ENCODE results near the gene GIPC3.
A peak's percentile ranks its signal among the peaks of the same experiment; 100 is the strongest.
"Not testable (repeated sequence)": the region's sequence is repeated elsewhere in the genome, so short reads cannot be mapped to it uniquely, and the experiment has no call there.

Gene GIPC3

GRCh38 chr19:3563709-3564524, 21.4 kb upstream of the GIPC3 start:
- no peak for DNase-seq (ENCODE audit: low read depth, low spot score)
- H3K36me3 ChIP-seq (ENCODE audit: insufficient read depth, insufficient read length, low read length) = no peaks in the 10 kb centered on the region
- H3K9me3 ChIP-seq (ENCODE audit: insufficient read depth, low read length) = no peaks in the 10 kb centered on the region
- no peak overlapping the region for H3K9ac ChIP-seq (ENCODE audit: insufficient read length, low read depth)
- H3K27me3 ChIP-seq (ENCODE audit: insufficient read depth, insufficient read length) = no peaks in the 10 kb centered on the region
- TF ChIP-seq SUZ12 (IDR thresholded peaks at IDR 0.05; ENCODE audit: extremely low read depth, insufficient read depth, insufficient read length) (no peak), ZNF274 (IDR thresholded peaks at IDR 0.05; ENCODE audit: low read depth, low read length) (no peak), YY1 (IDR thresholded peaks at IDR 0.05; ENCODE audit: insufficient read depth, insufficient read length) (no peak)
- H3K4me1 ChIP-seq (ENCODE audit: insufficient read depth, insufficient read length) = peaks cover 6% of the 10 kb centered on the region
- H3K4me3 ChIP-seq (ENCODE audit: insufficient read length, low read depth) = no peak overlapping the region

DNA sequence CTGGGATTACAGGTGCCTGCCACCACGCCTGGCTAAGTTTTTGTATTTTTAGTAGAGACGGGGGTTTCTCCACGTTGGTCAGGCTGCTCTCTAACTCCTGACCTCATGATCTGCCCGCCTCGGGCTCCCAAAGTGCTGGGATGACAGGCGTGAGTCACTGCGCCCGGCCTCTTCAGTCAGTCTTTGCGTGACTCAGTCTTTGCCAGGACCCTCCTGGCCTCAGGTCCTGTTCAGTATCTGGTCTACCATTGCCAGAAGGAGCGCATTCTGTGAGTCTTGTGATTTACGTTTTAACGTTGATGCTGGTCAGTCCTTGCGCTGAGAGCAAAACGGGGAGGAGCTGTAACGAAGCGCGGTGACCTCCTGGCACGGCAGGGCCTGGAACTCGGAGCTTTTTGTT, 20.1 kb upstream of the GIPC3 start:
- Histone ChIP-seq H3K4me1 (ENCODE audit: insufficient read depth, insufficient read length) (peaks cover 6% of the 10 kb centered on the region), H3K9me3 (ENCODE audit: insufficient read depth, low read length) (no peaks in the 10 kb centered on the region), H3K36me3 (ENCODE audit: insufficient read depth, insufficient read length, low read length) (no peaks in the 10 kb centered on the region), H3K9ac (ENCODE audit: insufficient read length, low read depth) (no peak overlapping the region), H3K27me3 (ENCODE audit: insufficient read depth, insufficient read length) (no peaks in the 10 kb centered on the region), H3K4me3 (ENCODE audit: insufficient read length, low read depth) (no peak overlapping the region)
- DNase-seq (ENCODE audit: low read depth, low spot score) = no peak
- no peak for TF ChIP-seq SUZ12 (IDR thresholded peaks at IDR 0.05; ENCODE audit: extremely low read depth, insufficient read depth, insufficient read length)
- TF ChIP-seq ZNF274 (IDR thresholded peaks at IDR 0.05; ENCODE audit: low read depth, low read length) = no peak
- TF ChIP-seq YY1 (IDR thresholded peaks at IDR 0.05; ENCODE audit: insufficient read depth, insufficient read length) = no peak

GRCh38 chr19:3570042-3570441, 15.2 kb upstream of the GIPC3 start:
- not testable (repeated sequence) for H3K27me3 ChIP-seq (ENCODE audit: insufficient read depth, insufficient read length); DNase-seq (ENCODE audit: low read depth, low spot score); H3K36me3 ChIP-seq (ENCODE audit: insufficient read depth, insufficient read length, low read length); H3K4me3 ChIP-seq (ENCODE audit: insufficient read length, low read depth); H3K9ac ChIP-seq (ENCODE audit: insufficient read length, low read depth); H3K4me1 ChIP-seq (ENCODE audit: insufficient read depth, insufficient read length); H3K9me3 ChIP-seq (ENCODE audit: insufficient read depth, low read length)

GRCh38 chr19:3570606-3571011, 14.7 kb upstream of the GIPC3 start:
- no peak overlapping the region for H3K9ac ChIP-seq (ENCODE audit: insufficient read length, low read depth)
- peaks cover 6% of the 10 kb centered on the region for H3K4me1 ChIP-seq (ENCODE audit: insufficient read depth, insufficient read length)
- no peaks in the 10 kb centered on the region for H3K9me3 ChIP-seq (ENCODE audit: insufficient read depth, low read length)
- H3K4me3 ChIP-seq (ENCODE audit: insufficient read length, low read depth) = no peak overlapping the region
- no peak for DNase-seq (ENCODE audit: low read depth, low spot score)
- peaks cover 11% of the 10 kb centered on the region for H3K36me3 ChIP-seq (ENCODE audit: insufficient read depth, insufficient read length, low read length)
- TF ChIP-seq YY1 (IDR thresholded peaks at IDR 0.05; ENCODE audit: insufficient read depth, insufficient read length) (no peak), SUZ12 (IDR thresholded peaks at IDR 0.05; ENCODE audit: extremely low read depth, insufficient read depth, insufficient read length) (no peak), ZNF274 (IDR thresholded peaks at IDR 0.05; ENCODE audit: low read depth, low read length) (no peak)
- no peaks in the 10 kb centered on the region for H3K27me3 ChIP-seq (ENCODE audit: insufficient read depth, insufficient read length)

DNA sequence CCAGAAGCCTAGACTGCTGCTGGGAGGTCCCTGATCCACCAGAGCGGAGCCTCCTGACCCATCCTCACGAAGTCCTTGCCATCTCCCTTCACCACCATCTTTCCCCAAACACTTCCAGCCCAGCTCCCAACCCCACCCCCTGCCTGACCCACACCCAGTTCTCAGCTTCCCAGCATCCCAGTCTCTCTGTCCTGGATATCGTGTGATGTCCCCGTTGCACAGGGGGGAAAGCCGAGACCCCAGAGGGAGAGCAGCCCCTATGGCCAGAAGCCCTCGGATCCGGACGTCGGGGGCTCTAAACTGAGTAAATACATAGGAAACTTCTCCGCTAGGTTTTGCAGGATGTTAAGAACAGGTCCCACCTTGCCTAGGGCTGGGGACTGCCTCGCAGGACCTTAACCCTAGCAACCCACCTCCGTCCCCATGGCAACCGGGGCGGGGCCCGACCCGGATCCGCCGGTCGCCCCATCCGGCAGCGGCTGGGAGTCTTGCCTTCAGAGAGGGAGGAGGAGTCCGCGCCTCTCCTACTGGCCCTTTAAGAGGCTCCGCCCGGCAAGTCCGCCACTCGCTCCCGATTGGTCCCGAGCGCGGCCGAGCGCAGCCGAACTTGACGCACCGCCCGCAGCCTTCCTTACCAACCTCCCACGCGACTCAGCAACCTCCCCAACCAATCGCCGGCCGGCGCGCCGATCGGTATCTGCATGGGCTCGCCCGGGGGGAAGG, 13.0 kb upstream of the GIPC3 start:
- DNase-seq (ENCODE audit: low read depth, low spot score) = peak; percentile 99
- TF ChIP-seq SUZ12 (IDR thresholded peaks at IDR 0.05; ENCODE audit: extremely low read depth, insufficient read depth, insufficient read length) (no peak), ZNF274 (IDR thresholded peaks at IDR 0.05; ENCODE audit: low read depth, low read length) (no peak), YY1 (IDR thresholded peaks at IDR 0.05; ENCODE audit: insufficient read depth, insufficient read length) (no peak)
- H3K9me3 ChIP-seq (ENCODE audit: insufficient read depth, low read length) = no peaks in the 10 kb centered on the region
- H3K27me3 ChIP-seq (ENCODE audit: insufficient read depth, insufficient read length) = no peaks in the 10 kb centered on the region
- no peak overlapping the region for H3K9ac ChIP-seq (ENCODE audit: insufficient read length, low read depth)
- peaks cover 24% of the 10 kb centered on the region for H3K36me3 ChIP-seq (ENCODE audit: insufficient read depth, insufficient read length, low read length)
- H3K4me3 ChIP-seq (ENCODE audit: insufficient read length, low read depth) = no peak overlapping the region
- peaks cover 17% of the 10 kb centered on the region for H3K4me1 ChIP-seq (ENCODE audit: insufficient read depth, insufficient read length)

DNA sequence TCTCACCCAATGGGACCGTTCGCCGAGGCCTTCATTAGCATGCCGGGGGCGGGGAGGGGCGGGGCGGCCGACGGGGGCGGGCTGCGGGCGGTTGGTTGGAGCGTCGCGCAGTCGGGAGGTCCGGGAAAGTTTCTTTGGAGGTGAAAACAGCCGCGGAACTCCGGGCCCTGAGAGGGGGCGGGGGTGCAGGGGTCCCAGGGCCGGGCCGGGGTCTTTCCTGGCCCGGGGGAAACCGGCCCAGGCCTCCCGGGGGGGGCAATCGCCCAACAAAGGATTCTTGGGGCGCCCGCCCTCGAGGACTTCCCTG, 12.5 kb upstream of the GIPC3 start, which contains the start of gene HMG20B:
Gene HMG20B (plus strand): TSS at position 90 of the 307 bp plus-strand sequence. CDS start 366 bp downstream, outside the sequence.
- no peak for DNase-seq (ENCODE audit: low read depth, low spot score)
- peak within 1 kb of the TSS; percentile 95 for H3K9ac ChIP-seq (ENCODE audit: insufficient read length, low read depth)
- no peak for TF ChIP-seq ZNF274 (IDR thresholded peaks at IDR 0.05; ENCODE audit: low read depth, low read length)
- peak within 1 kb of the TSS; percentile 95 for H3K4me3 ChIP-seq (ENCODE audit: insufficient read length, low read depth)
- H3K36me3 ChIP-seq (ENCODE audit: insufficient read depth, insufficient read length, low read length) = peaks cover 24% of the 10 kb centered on the region
- no peaks in the 10 kb centered on the region for H3K9me3 ChIP-seq (ENCODE audit: insufficient read depth, low read length)
- no peaks in the 10 kb centered on the region for H3K27me3 ChIP-seq (ENCODE audit: insufficient read depth, insufficient read length)
- H3K4me1 ChIP-seq (ENCODE audit: insufficient read depth, insufficient read length) = peaks cover 17% of the 10 kb centered on the region

DNA sequence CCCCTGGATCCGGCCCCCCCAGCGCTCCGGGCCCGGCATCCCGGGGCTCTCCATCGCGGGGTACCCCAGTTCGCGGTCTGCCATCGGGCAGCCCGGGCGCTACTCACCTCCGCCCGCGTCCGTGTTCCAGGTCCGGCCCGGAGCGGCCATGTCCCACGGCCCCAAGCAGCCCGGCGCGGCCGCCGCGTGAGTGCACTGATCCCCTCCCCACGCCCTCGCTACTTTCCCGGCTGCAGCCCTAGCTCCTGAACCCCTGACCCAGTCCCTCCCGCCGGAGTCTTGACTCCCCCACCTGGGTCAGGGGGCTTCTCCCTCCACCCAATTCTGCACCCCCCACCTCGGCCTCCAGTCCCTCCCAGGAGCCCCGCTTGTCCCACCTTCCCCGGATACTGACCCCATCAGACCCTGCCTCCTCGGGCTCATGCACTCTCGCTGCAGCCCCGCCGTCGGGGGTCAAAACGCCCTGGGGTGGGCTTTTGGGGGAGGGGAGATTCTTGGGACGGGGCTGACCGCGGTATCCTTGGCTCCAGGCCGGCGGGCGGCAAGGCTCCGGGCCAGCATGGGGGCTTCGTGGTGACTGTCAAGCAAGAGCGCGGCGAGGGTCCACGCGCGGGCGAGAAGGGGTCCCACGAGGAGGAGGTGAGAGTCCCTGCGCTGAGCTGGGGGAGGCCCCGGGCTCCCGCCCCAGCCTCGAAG, 12.0 kb upstream of the GIPC3 start:
- H3K4me1 ChIP-seq (ENCODE audit: insufficient read depth, insufficient read length) = peaks cover 17% of the 10 kb centered on the region
- H3K27me3 ChIP-seq (ENCODE audit: insufficient read depth, insufficient read length) = no peaks in the 10 kb centered on the region
- TF ChIP-seq SUZ12 (IDR thresholded peaks at IDR 0.05; ENCODE audit: extremely low read depth, insufficient read depth, insufficient read length) = no peak
- TF ChIP-seq ZNF274 (IDR thresholded peaks at IDR 0.05; ENCODE audit: low read depth, low read length) = no peak
- TF ChIP-seq YY1 (IDR thresholded peaks at IDR 0.05; ENCODE audit: insufficient read depth, insufficient read length) = no peak
- no peak for DNase-seq (ENCODE audit: low read depth, low spot score)
- peak overlapping the region; percentile 95 for H3K4me3 ChIP-seq (ENCODE audit: insufficient read length, low read depth)
- peaks cover 29% of the 10 kb centered on the region for H3K36me3 ChIP-seq (ENCODE audit: insufficient read depth, insufficient read length, low read length)
- no peaks in the 10 kb centered on the region for H3K9me3 ChIP-seq (ENCODE audit: insufficient read depth, low read length)
- H3K9ac ChIP-seq (ENCODE audit: insufficient read length, low read depth) = peak overlapping the region; percentile 95
